IPS DF 19.7 (cell line): Measurements from ENCODE around the gene FPGS.
"Not testable (repeated sequence)": the region's sequence is repeated elsewhere in the genome, so short reads cannot be mapped to it uniquely, and the experiment has no call there.

Experiments
- DNase-seq: peaks from one replicate; pipeline ENCODE4 v3.0.0-alpha.2; 2013; ENCODE audit warnings: low read depth, low spot score

Gene FPGS, protein sequence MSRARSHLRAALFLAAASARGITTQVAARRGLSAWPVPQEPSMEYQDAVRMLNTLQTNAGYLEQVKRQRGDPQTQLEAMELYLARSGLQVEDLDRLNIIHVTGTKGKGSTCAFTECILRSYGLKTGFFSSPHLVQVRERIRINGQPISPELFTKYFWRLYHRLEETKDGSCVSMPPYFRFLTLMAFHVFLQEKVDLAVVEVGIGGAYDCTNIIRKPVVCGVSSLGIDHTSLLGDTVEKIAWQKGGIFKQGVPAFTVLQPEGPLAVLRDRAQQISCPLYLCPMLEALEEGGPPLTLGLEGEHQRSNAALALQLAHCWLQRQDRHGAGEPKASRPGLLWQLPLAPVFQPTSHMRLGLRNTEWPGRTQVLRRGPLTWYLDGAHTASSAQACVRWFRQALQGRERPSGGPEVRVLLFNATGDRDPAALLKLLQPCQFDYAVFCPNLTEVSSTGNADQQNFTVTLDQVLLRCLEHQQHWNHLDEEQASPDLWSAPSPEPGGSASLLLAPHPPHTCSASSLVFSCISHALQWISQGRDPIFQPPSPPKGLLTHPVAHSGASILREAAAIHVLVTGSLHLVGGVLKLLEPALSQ

DNA sequence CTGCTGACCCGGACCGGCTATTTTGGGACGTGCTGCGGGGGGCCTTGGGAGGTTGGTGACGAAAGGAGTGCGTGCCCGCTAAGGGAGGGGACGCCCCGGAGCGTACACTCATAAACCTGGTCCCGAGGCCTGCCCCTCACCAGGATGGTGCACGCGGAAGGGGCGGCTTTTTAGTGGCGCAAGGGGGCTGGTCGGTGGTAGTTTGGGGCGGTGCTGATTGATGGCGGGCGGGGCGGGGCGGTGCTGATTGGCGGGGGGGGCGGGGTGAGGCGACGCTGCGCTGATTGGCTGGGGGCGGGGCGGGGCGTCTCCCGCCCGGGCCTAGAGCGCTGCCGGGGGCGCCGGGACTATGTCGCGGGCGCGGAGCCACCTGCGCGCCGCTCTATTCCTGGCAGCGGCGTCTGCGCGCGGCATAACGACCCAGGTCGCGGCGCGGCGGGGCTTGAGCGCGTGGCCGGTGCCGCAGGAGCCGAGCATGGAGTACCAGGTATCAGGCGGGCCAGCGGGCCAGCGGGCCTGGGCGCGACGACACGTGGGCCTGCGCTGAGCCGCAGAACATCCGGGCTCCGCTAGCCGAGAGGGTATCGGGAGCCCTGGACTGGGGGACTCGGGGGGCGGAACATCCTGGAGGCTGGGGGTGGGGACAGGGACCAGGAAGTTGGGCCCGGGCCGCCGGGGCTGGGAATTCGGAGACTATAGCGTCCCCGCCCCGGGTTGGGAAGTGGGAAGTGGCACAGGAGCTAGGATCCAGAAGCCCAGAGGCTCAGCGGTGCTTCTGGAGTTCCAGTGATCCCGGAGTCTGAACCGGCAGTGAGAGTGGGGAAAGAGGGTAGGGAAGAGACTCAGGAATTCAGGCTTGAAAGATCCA lies at the start of gene FPGS:
FPGS (plus strand) TSS at position 307 of the 868 bp plus-strand sequence; CDS start at position 350, 43 bp downstream.
- DNase-seq = no peak

DNA sequence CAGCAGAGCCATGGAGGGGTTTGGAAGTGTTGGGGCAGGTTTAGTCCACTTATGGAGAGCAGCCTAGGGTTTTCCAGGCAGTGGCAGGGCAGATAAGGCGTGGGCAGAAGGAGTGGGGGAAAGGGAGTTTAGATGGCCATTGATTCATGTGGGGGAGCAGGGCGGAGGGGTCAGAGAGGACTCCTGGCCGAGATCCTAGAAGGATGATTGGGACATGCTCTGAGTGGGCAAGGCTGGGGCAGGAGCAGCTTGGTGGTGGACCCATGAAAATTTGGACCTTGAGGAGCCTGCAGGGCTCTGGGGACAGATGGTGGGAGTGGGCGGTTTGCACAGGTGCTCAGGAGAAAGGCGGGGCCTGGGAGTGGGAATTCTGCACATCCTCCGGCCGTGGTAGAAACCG lies 49.5 kb upstream of the FPGS start:
- no peak for DNase-seq

DNA sequence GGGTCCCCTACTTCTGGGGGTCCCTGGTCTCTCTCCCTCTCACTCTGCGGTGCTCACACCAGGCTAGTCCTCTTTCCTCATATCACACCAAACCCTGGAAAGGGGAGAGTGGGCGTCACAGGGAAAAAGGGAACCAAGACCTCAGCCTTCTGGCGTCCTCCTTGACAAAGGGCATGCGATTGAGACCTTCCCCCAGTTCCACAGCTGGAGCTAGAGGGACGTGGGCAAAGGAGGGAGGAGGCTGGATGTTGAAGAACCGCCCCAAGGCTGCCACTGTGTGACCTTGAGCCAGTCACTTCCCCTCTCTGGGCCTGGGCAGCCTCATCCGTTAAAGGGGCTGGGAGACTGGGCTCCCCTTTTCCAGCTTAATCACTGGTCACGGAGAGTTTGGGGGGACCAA lies 49.1 kb upstream of the FPGS start:
- no peak for DNase-seq

DNA sequence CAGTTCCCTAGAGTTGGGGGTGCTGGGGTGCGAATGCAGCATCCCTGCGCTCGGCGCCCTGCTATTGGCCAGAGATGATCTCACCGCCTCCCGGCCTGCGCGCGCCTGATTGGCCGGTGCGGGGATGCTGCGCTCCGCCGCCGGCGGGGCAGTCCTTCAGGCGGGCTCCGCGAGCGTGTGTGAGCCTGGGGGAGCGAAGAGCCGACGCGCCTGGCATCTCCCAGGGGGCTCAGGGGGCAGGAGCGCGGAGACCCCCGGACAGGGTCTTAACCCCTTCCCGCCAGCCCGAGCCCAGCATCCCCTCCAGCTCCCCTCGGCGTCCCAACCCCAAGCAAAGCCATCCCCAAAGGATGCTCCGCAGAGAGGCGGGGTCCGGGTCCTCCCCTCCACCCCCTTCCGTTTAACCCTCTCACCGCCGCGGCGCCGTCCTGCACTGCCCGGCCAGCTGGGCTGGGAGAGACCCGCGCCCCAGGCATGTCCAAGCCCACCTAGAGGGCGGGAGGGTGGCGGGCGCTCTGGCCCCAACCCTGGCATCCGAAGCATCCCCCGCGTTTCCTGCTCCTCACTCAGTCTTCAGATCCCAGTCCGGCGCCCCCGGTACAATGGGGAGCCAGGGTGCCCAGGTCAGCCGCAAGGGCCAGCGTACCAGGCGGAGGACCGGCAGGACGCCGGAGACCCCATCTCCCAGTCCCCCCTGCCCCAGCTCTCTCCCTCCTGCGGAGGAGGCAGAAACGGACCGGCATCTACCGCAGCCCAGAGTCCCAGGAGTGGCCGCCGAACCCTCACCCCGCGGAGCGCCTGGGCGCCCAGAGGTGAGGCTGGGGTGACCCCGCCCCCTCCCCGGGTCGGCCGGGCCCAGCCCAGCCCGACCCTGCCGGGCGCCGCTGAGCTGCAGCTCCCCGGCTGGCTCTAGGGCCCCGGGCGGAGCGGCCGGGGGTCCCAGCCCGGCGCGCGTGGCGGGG lies 48.3 kb upstream of the FPGS start:
- no peak for DNase-seq

DNA sequence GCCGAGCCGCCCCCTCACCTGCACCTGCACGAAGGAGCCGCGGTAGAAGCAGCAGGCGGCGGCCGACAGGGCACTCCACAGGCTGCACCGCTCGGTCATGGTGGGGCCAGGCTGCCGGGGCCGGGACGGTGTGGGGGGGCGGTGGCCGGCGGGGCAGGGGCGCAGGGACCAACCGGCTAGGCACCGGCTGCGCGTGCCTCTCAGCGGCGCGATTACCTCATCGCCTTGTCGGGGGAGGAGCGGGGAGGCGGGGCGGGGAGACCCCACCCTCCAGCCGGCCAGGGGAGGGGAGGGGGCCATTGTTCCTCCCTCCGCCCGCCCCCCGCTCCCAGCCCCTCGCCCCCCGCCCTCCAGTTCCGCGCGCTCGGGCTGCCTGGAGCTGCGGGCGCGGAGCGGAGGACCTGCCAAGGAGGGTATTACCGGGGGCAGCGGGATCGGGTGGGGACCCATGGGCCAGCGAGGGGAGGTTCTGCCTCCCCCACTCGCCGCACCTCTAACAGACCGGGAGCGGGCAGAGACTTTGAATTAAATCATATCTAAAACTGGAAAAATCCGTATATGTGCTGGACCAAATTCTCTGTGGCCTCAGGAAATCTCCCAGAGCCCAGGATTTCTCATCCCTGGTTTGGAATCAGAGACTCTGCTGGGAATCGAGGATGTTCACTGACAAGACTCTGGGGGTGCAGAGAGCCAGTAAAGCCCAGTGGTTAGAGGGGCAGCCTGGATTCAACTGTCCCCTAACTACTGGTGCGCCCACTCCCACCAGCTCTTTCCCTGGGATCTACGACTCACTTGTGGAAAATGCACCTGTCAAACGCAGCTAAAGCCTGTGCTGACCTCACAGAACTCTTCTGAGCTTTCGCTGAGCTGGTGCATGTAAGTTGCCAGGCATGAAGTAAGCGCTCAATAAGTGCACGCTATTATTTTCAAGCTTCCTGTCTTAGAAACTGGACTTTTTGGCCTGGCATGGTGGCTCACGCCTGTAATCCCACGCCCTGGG lies 47.3 kb upstream of the FPGS start:
- no peak for DNase-seq

DNA sequence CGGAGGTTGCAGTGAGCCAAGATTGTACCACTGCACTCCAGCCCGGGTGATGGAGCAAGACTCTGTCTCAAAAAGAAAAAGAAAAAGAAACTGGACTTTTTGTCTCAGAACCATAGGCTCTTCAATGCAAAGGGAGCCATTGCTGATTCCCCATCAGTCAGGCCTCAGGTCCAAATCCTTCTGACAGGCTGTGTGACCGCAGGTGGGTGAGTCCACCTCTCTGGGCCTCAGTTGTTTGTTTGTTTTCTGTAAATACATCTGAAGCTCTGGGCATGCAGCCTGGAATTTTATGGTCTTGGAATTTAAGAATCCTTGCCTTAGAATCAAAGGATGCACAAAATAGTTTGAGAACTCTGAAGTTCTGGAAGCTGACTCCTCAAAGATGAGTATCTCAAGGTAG lies 46.4 kb upstream of the FPGS start:
- DNase-seq = no peak

DNA sequence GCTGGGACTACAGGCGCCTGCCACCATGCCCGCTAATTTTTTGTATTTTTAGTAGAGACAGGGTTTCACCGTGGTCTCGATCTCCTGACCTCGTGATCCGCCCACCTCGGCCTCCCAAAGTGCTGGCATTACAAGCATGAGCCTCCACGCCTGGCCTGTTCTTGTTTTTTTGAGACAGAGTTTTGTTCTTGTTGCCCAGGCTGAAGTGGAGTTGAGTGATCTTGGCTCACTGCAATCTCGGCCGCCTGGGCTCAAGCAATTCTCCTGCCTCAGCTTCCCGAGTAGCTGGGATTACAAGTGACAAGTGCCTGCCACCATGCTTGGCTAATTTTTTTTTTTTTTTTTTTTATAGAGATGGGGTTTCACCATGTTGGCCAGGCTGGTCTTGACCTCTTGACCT lies 45.9 kb upstream of the FPGS start:
- not testable (repeated sequence) for DNase-seq

DNA sequence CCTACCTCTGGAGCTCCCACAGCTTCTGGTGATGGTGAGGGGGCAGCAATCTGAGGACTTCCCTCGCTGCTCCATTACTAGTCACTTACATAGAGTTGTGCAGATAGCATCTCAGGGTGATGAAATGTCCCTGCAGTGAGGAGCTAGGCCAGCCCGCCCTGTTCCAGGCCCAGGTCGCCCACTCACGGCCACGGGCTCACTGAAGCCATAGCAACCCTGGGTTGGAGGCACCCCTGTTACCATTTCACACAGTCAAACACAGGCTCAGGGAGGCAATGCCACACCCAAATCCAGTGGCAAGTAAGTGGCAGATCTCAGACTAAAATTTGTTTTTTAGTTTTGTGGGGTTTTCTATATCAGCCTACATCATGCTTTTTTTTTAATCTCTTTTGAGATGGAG lies 43.8 kb upstream of the FPGS start:
- DNase-seq = no peak

DNA sequence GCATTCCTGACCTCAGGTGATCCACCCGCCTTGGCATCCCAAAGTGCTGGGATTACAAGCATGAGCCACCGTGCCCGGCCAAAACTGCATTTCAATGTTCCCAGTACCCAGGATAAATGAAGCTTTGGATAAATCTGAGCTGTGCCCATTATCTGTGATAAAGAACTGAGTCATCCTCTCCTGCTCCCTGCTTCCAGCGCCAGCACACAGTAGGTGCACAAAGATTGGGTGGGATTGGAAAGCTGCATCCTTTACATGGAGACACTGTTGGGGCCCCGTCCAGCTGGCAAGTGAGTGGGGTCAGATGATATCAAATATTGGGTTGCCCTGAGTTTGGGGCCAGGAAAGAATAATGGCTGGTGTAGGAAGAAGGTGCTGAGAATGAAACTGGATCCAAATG lies 41.6 kb upstream of the FPGS start:
- DNase-seq = no peak

DNA sequence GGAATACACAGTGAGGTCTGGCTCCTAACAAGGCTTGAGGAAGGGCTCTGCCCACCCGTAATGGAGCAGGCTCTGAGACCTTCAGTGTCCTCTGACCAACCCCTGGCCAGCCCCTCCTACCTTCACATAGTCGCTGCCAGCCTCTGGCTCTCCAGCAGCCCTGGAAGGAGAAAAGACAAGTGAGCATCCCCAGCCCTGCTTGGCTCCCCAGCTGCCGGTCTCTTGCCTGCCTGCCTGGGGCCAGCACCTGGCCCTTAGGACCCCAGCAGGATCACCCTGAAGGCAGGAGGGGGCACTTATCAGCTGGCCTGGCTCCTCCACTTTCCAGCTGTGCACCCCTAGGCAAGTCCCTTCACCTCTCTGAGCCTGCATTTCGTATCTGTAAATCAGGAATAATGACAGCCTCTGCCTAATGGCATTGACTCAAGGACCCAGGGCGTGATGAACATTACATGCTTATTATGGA lies 41.2 kb upstream of the FPGS start:
- DNase-seq = no peak

DNA sequence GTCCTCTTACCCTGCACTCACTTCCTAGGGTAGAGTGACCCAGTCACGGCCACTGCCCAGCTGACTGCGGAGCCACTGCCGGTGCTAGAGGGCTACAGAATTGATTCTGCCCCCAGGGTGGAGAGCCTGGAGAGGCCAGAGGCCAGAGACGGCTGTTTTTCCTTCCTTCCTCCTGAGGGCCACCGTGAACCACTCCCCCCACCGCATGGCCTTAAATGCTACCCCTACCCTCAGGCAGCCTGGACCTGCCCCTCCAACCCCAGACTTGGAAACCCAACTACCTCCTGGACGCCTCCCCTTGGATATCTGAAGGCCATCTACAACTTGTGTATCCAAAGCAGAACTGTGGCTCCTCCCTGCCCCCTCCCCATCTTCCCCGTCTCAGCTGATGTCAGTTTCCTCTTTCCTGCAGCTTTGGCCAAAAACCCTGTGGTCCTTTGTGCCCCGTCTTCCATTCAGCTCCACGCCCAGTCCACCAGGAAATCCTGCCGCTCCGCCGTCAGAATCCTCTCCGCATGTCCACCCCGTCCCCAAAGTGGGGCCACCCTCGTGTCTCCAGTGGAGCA lies 40.5 kb upstream of the FPGS start:
- no peak for DNase-seq

DNA sequence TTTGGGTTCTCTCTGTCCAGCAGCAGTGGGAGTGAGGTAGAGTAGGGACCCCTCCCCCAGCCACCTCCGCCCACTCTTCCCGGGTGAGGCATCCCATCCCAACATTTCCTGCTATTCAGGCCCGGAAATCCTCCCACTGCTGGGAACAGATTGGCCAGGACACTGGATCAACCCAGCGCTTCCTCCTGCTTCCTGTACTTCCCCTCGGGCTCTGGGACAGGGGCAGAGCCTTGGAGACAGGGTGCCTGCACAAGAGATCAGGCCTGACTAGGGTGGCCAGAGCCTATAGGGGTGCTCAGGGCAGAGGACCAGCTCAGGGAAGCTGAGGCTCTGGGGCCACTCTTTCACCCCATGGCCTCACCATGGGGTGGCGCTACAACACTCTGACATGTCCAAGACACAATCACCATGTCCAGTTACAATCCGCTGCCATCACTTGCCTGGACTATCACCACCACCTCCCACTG lies 38.7 kb upstream of the FPGS start:
- DNase-seq = no peak

DNA sequence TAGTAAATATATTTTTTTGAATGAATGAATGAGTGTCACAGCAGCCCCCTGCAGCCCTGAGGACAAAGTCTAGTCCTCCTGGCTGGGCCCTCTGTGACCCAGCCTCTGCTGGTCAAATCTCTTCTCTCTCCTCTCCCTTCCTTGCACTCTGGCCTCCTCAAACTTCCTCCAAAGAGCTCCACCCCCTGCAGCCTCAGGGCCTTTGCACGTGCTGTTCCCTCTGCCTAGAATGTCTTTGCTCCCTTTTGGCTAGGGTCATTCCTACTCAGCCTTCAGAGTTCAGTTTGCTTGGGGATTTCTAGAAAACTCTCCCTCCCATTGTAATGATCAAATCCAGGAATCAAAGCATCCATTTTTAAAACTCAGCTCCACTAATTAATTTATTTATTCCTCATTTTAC lies 37.3 kb upstream of the FPGS start:
- DNase-seq = no peak

DNA sequence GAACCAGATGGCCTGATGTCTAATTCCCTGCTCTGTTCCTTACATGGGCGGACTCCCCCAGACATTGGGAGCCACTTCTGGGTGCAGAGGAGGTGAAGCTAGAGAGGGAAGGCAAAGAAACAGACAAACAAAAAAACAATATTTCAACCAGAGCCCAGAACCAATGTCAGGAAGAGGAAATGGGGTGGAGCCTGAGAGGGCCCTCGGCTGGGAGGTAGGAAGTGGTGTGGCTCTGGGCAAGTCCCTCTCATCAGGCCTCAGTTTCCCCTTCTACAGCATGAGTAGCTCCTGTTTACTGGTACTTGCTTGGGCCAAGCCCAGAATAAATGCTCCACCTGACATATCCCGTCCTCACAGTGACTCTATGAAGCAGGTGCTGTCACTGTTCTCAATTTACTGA lies 35.3 kb upstream of the FPGS start:
- no peak for DNase-seq

DNA sequence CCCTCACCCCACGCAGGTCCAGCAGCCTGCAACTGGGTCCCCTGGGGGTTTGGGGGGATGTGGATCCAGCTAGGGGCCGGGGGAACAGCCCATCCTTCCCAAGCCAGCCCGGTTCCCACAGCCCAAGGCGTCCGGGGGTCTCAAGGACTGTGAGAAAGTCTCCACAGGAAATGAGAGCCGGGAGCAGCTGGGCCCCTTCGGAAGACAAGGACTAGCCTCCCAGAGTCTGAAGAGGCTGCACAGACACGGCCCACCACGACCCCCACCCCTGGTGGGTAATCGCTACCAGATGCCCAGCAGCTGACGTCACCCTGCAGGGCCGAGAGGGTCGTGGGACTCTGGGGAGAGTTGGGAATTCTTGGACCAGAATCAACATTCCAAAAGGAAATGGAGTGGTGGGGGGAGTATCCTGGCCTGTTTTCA lies 34.8 kb upstream of the FPGS start:
- no peak for DNase-seq

DNA sequence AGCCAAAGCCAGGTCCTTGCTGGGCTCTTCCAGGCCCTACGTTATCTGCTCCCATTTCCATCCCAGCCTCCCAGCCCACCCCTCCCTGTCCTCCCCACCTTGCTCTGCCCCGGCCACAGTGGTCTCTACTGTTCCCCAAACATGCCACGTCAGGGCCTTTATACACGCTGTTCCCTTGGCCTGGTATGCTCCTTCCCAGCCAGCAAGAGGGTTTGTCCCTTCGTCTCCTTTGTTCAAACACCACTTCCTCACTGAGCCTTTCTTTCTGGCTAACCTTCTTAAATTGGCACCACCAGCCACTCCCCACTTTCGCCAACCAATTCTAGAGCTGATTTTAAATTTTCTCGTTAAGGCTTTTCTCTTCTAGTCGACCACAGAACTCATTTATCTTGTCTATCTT lies 34.0 kb upstream of the FPGS start:
- DNase-seq = no peak

DNA sequence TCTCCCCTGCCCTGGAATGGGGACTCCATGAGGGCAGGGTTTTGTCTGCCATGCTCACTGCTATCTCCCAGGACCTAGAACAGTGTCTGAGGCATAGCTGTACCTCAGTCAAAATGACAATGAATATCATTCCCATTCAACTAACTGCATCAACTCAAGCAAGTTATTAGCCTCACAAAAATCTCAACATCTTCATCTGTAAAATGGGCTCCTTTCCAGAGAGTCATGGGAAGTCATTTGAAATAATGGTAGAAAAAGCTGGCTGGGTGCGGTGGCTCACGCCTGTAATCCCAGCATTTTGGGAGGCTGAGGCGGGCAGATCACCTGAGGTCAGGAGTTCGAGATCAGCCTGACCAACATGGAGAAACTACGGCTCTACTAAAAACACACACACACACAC lies 33.6 kb upstream of the FPGS start:
- DNase-seq = no peak

DNA sequence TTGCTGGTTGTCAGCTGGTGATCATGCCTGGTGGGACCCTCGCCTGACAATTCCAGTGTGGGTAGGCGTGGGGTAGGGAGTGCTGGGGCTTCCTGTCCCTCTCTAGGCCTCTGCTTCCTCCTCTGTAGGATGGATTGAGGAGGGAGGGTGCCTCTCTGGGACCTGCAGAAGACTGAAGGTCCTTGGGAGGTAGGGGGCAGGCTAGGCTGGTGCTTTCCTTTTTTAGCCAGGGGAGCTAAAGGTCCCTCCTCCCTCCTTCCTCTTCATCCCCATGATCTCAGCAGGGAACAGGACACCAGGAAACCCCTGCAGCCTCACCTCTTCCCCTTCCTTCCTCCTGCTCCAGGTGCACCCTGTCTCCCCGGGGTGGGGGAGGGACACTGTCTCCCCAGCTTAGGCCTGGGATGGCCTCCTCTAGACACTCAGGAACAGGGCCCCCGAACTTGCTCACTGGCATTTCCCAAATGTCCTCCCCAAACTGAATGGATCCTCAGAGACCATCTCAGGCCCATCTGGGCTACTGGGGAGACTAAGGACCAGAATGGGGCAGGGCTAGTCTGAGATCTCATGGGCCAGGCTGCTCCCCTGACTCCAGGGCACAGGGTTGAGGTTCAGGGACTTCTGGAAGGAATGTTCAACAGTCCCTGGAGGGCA lies 32.6 kb upstream of the FPGS start:
- DNase-seq = no peak

DNA sequence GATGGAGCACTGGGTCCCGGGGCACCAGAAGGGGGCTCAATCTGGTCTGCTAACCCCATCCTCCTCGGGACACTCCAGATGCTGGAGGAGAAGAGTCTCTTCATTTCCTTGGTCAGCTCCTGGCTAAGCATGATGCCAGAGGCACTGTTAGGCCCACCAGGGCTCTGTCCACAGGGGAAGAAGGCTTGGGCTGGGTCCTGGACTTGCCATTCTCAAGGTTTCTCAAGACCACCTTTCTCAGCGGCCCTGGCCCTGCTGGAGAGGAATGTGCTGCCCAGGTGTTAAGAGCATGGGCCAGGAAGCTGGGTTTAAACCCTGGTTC lies 32.1 kb upstream of the FPGS start:
- DNase-seq = no peak
